Upper lobe of left lung (tissue), 6 donors: Measurements from ENCODE around the gene DDI2. TPM values are rescaled to one million over a fixed set of nuclear protein-coding genes. Genes with fewer than 3 reads are reported as not detected.

ENCODE experiments used
- ATAC-seq, 2 donors: fragments of 200-7000 bp; cut with Tn5 transposase; one replicate each; pipeline ENCODE4 v1.9.1; 2022; ENCODE audit warnings: mild to moderate bottlenecking in 2 of 2, moderate library complexity in 2 of 2; ENCODE audit not compliant: low FRiP score in 2 of 2
- DNase-seq, 2 donors: peaks; one replicate each; pipeline ENCODE4 v3.0.0-alpha.2; 2019 to 2020
- H3K27ac ChIP-seq, 4 donors: fragments of 200-600 bp; sonication (generic); one replicate each; pipeline ENCODE4 v1.5.1; 2016 to 2019
- H3K27me3 ChIP-seq, 4 donors: fragments of 200-600 bp; sonication (generic); one replicate each; pipeline ENCODE4 v1.5.1; 2017 to 2019
- H3K36me3 ChIP-seq, 4 donors: fragments of 200-600 bp; sonication (generic); one replicate each; pipeline ENCODE4 v1.5.1; 2016 to 2019
- H3K4me1 ChIP-seq, 4 donors: fragments of 200-600 bp; sonication (generic); one replicate each; pipeline ENCODE4 v1.5.1; 2018 to 2019
- H3K4me3 ChIP-seq, 4 donors: fragments of 200-600 bp; sonication (generic); one replicate each; pipeline ENCODE4 v1.5.1; 2017 to 2019; ENCODE audit warnings: mild to moderate bottlenecking in 2 of 4, moderate library complexity in 1 of 4
- H3K9me3 ChIP-seq, 4 donors: fragments of 200-600 bp; sonication (generic); one replicate each; pipeline ENCODE4 v1.5.1; 2018 to 2019
- CTCF ChIP-seq, 6 experiments: fragments of 450-650 bp in 4 of 6; fragments of 200-600 bp in 2 of 6; sonication (generic) in 2 of 6; IDR thresholded peaks; one replicate each; pipeline ENCODE4 v1.5.1; 2016 to 2019; ENCODE audit warnings: antibody characterized with exemption in 6 of 6
- EP300 ChIP-seq, 4 donors: sonication (generic); formaldehyde crosslinking; IDR thresholded peaks; one replicate each; pipeline ENCODE4 v1.5.1; 2017; ENCODE audit warnings: antibody characterized with exemption in 4 of 4, control low read depth in 2 of 4
- POLR2A ChIP-seq, 4 donors: fragments of 450-650 bp; IDR thresholded peaks; one replicate each; pipeline ENCODE4 v1.5.1; 2016 to 2017; ENCODE audit warnings: antibody characterized with exemption in 4 of 4, mild to moderate bottlenecking in 2 of 4
- POLR2AphosphoS5 ChIP-seq, 2 donors: sonication (generic); formaldehyde crosslinking; IDR thresholded peaks; one replicate each; pipeline ENCODE4 v1.5.1; 2017; ENCODE audit warnings: antibody characterized with exemption in 2 of 2
- WGBS, 2 donors: methylation state at CpG; one replicate each; pipeline ENCODE4 v1.1.5; 2017 to 2018; 5-methylcytosine and 5-hydroxymethylcytosine counted together
- total RNA-seq, 6 donors: library from RNA; depleted of rRNA in 4 of 6; stranded (reverse); fragments of >200 nt in 4 of 6; gene quantifications; one replicate each; pipeline versions ENCODE4 v1.1.0 to v1.2.1, GENCODE V29; 2016 to 2021
- donor health status: DM: no; HTN: no; CAD: no; lungs with moderate emphysema.
- donor health status: DM: no; HTN: yes; CAD: no; lungs with severe emphysema.

DDI2 gene
- total RNA-seq, 6 donors from 2014 or later = 31.4 to 161 (median 46.1) TPM

- DNase-seq = no peak
- Histone ChIP-seq H3K4me1 (peaks cover 60 to 86% (median 62%) of the 10 kb centered on the region in 4 donors), H3K27ac (no peak overlapping the region)
Observed at GRCh38 chr1:15621975-15622374, 4.7 kb downstream of the DDI2 start.

GRCh38 chr1:15622712-15623373 lies 5.6 kb downstream of the DDI2 start:
- H3K27me3 ChIP-seq = no peaks in the 10 kb centered on the region
- H3K4me1 ChIP-seq = peaks cover 60 to 94% (median 65%) of the 10 kb centered on the region in 4 donors
- ATAC-seq = no peak
- H3K4me3 ChIP-seq = no peak overlapping the region
- H3K9me3 ChIP-seq = no peaks in the 10 kb centered on the region
- H3K36me3 ChIP-seq = peaks cover 3 to 14% (median 5%) of the 10 kb centered on the region in 4 donors
- peak in 1 of 2 donors; percentile 57 for DNase-seq
- WGBS, 2 donors = 71 to 76% methylated on average over 7 of the region's 7 CpGs
- TF ChIP-seq POLR2AphosphoS5 (IDR thresholded peaks at IDR 0.05) (peak in 1 of 2 donors; percentile 14), CTCF (IDR thresholded peaks at IDR 0.05) (no peak)
- H3K27ac ChIP-seq = peak overlapping the region in 2 of 4 donors; percentile 21 to 43

More at GRCh38 chr1:15621975-15622374, 4.7 kb downstream of the DDI2 start:
- Histone ChIP-seq H3K4me3 (no peak overlapping the region), H3K36me3 (peaks cover 0 to 6% (median 3%) of the 10 kb centered on the region in 4 donors), H3K9me3 (no peaks in the 10 kb centered on the region), H3K27me3 (no peaks in the 10 kb centered on the region)
- no peak for TF ChIP-seq EP300 (IDR thresholded peaks at IDR 0.05)
- no peak for TF ChIP-seq POLR2A (IDR thresholded peaks at IDR 0.05)
- TF ChIP-seq CTCF (IDR thresholded peaks at IDR 0.05) = no peak
- no peak for TF ChIP-seq POLR2AphosphoS5 (IDR thresholded peaks at IDR 0.05)
- WGBS, 2 donors = 45 to 52% methylated on average over 5 of the region's 5 CpGs
- no peak for ATAC-seq

- Histone ChIP-seq H3K27me3 (no peaks in the 10 kb centered on the region), H3K9me3 (no peaks in the 10 kb centered on the region), H3K36me3 (peaks cover 3 to 19% (median 5%) of the 10 kb centered on the region in 4 donors), H3K4me3 (no peak overlapping the region), H3K27ac (no peak overlapping the region), H3K4me1 (peaks cover 64 to 89% (median 67%) of the 10 kb centered on the region in 4 donors)
- WGBS, 2 donors = 93 to 94% methylated on average over 6 of the region's 6 CpGs
- ATAC-seq (no peak), DNase-seq (no peak)
- no peak for TF ChIP-seq EP300 (IDR thresholded peaks at IDR 0.05)
Observed at GRCh38 chr1:15623435-15623834, 6.2 kb downstream of the DDI2 start.

GRCh38 chr1:15624133-15624714 lies 7.0 kb downstream of the DDI2 start:
- Histone ChIP-seq H3K36me3 (peaks cover 3 to 27% (median 5%) of the 10 kb centered on the region in 4 donors), H3K4me3 (no peak overlapping the region), H3K27me3 (no peaks in the 10 kb centered on the region), H3K9me3 (no peaks in the 10 kb centered on the region), H3K4me1 (peaks cover 58 to 81% (median 62%) of the 10 kb centered on the region in 4 donors), H3K27ac (no peak overlapping the region)
- TF ChIP-seq EP300 (IDR thresholded peaks at IDR 0.05) (no peak), CTCF (IDR thresholded peaks at IDR 0.05) (no peak), POLR2A (IDR thresholded peaks at IDR 0.05) (no peak), POLR2AphosphoS5 (IDR thresholded peaks at IDR 0.05) (no peak)
- 92 to 94% methylated on average over 3 of the region's 3 CpGs for WGBS, 2 donors
- DNase-seq = no peak
- ATAC-seq = no peak

GRCh38 chr1:15625056-15625917 lies 8.0 kb downstream of the DDI2 start:
- Histone ChIP-seq H3K9me3 (no peaks in the 10 kb centered on the region), H3K27ac (no peak overlapping the region), H3K4me1 (peaks cover 47 to 70% (median 51%) of the 10 kb centered on the region in 4 donors), H3K4me3 (no peak overlapping the region), H3K27me3 (no peaks in the 10 kb centered on the region), H3K36me3 (peaks cover 3 to 38% (median 9%) of the 10 kb centered on the region in 4 donors)
- 76 to 83% methylated on average over 12 to 13 of the region's 13 CpGs for WGBS, 2 donors
- no peak for TF ChIP-seq CTCF (IDR thresholded peaks at IDR 0.05)
- no peak for TF ChIP-seq POLR2AphosphoS5 (IDR thresholded peaks at IDR 0.05)
- TF ChIP-seq EP300 (IDR thresholded peaks at IDR 0.05) = no peak
- no peak for TF ChIP-seq POLR2A (IDR thresholded peaks at IDR 0.05)
- DNase-seq = no peak
- ATAC-seq = no peak
